HG03342 (cell line): ENCODE results near the gene CSNK1A1L.

ENCODE experiments used
- ATAC-seq: cut with Tn5 transposase; IDR thresholded peaks from one replicate; pipeline ENCODE4 v1.9.1; 2021; ENCODE audit warnings: mild to moderate bottlenecking, moderate library complexity; ENCODE audit not compliant: unreplicated experiment

The CSNK1A1L gene

GRCh38 chr13:37105251-37105714 lies at the start of gene CSNK1A1L:
Gene CSNK1A1L (minus strand): TSS chr13:37105664. CDS start chr13:37105256, 408 bp downstream.
- ATAC-seq = no peak

- no peak for ATAC-seq
Observed at GRCh38 chr13:37149380-37149779, 43.9 kb upstream of the CSNK1A1L start.

- ATAC-seq = no peak
Observed at GRCh38 chr13:37148501-37148900, 43.0 kb upstream of the CSNK1A1L start.

GRCh38 chr13:37144661-37145060 lies 39.2 kb upstream of the CSNK1A1L start:
- no peak for ATAC-seq

- ATAC-seq = no peak
Observed at GRCh38 chr13:37143911-37144310, 38.4 kb upstream of the CSNK1A1L start.

- no peak for ATAC-seq
Observed at GRCh38 chr13:37142877-37143276, 37.4 kb upstream of the CSNK1A1L start.

GRCh38 chr13:37141011-37141410 lies 35.5 kb upstream of the CSNK1A1L start:
- no peak for ATAC-seq

- no peak for ATAC-seq
Observed at GRCh38 chr13:37139356-37139755, 33.9 kb upstream of the CSNK1A1L start.

- ATAC-seq = no peak
Observed at GRCh38 chr13:37138926-37139325, 33.5 kb upstream of the CSNK1A1L start.

- ATAC-seq = no peak
Observed at GRCh38 chr13:37138169-37138568, 32.7 kb upstream of the CSNK1A1L start.

GRCh38 chr13:37136633-37137032 lies 31.2 kb upstream of the CSNK1A1L start:
- no peak for ATAC-seq

- ATAC-seq = no peak
Observed at GRCh38 chr13:37136187-37136586, 30.7 kb upstream of the CSNK1A1L start.

GRCh38 chr13:37134411-37135041 lies 29.1 kb upstream of the CSNK1A1L start:
- ATAC-seq = no peak

GRCh38 chr13:37132211-37132610 lies 26.7 kb upstream of the CSNK1A1L start:
- ATAC-seq = no peak

- no peak for ATAC-seq
Observed at GRCh38 chr13:37131092-37131491, 25.6 kb upstream of the CSNK1A1L start.

GRCh38 chr13:37129866-37130265 lies 24.4 kb upstream of the CSNK1A1L start:
- no peak for ATAC-seq

GRCh38 chr13:37127691-37128241 lies 22.3 kb upstream of the CSNK1A1L start:
- no peak for ATAC-seq

- ATAC-seq = no peak
Observed at GRCh38 chr13:37123337-37123736, 17.9 kb upstream of the CSNK1A1L start.

GRCh38 chr13:37118016-37118415 lies 12.6 kb upstream of the CSNK1A1L start:
- ATAC-seq = no peak

GRCh38 chr13:37114250-37114649 lies 8.8 kb upstream of the CSNK1A1L start:
- no peak for ATAC-seq

GRCh38 chr13:37113534-37113933 lies 8.1 kb upstream of the CSNK1A1L start:
- no peak for ATAC-seq

- no peak for ATAC-seq
Observed at GRCh38 chr13:37109051-37109678, 3.7 kb upstream of the CSNK1A1L start.
